ENCODE measurements around the gene PPFIA4. TPM values are rescaled to one million over a fixed set of nuclear protein-coding genes. Genes with fewer than 3 reads are reported as not detected.

PPFIA4 gene
- total RNA-seq, 1 donor from 2014 or later: 1.2 TPM

DNA sequence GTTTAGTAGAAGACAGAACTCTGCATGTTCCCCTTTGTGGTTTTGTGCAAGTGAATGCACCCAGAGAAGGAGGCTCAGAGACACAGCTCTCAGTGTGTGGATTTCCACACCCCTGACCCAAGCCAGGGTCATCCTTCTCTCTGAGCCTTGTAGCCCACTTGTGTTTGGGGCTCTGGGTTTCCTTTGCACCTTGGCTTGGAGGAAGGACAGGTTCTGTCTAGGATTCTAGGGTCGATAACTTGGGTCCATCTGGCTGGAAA, 32.3 kb downstream of the PPFIA4 start:
- TF ChIP-seq, protein P1, sequence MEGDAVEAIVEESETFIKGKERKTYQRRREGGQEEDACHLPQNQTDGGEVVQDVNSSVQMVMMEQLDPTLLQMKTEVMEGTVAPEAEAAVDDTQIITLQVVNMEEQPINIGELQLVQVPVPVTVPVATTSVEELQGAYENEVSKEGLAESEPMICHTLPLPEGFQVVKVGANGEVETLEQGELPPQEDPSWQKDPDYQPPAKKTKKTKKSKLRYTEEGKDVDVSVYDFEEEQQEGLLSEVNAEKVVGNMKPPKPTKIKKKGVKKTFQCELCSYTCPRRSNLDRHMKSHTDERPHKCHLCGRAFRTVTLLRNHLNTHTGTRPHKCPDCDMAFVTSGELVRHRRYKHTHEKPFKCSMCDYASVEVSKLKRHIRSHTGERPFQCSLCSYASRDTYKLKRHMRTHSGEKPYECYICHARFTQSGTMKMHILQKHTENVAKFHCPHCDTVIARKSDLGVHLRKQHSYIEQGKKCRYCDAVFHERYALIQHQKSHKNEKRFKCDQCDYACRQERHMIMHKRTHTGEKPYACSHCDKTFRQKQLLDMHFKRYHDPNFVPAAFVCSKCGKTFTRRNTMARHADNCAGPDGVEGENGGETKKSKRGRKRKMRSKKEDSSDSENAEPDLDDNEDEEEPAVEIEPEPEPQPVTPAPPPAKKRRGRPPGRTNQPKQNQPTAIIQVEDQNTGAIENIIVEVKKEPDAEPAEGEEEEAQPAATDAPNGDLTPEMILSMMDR (IDR thresholded peaks at IDR 0.05; ENCODE audit: unreplicated experiment): no peak
- DNase-seq (ENCODE audit: low spot score, unreplicated experiment): no peak
- Mint-ChIP-seq H3K4me3 (ENCODE audit: low read depth) (no peak overlapping the region), H3K27me3 (peaks cover 40% of the 10 kb centered on the region), H3K9me3 (ENCODE audit: low read depth) (no peaks in the 10 kb centered on the region), H3K4me1 (ENCODE audit: low read depth) (peaks cover 1% of the 10 kb centered on the region), H3K36me3 (ENCODE audit: insufficient read depth) (no peaks in the 10 kb centered on the region), H3K27ac (no peak overlapping the region)

DNA sequence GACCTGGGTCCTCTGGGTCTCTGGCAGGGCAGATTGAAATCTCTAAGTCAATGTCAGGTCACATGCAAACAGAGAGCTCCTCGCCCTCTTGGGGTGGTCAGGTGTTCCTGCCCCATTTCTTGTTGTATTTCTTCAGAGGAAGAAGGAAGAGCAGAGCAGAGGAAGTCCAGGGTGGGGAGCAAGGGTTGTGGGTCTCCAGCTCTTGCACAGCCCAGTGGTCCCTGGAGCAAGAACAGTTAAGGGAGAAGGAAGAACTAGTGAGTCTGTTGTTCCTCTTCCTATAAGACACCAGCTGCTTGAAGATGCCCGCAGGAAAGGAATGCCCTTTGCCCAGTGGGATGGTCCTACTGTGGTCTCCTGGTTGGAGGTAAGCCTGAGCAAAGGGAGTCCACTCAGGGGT, 33.2 kb downstream of the PPFIA4 start:
- Mint-ChIP-seq H3K27ac (no peak overlapping the region), H3K27me3 (peaks cover 43% of the 10 kb centered on the region), H3K9me3 (ENCODE audit: low read depth) (no peaks in the 10 kb centered on the region), H3K4me1 (ENCODE audit: low read depth) (peaks cover 1% of the 10 kb centered on the region), H3K36me3 (ENCODE audit: insufficient read depth) (no peaks in the 10 kb centered on the region), H3K4me3 (ENCODE audit: low read depth) (no peak overlapping the region)
- TF ChIP-seq, protein P1 (IDR thresholded peaks at IDR 0.05; ENCODE audit: unreplicated experiment): no peak
- DNase-seq (ENCODE audit: low spot score, unreplicated experiment): no peak

GRCh38 chr1:203060115-203060514, 33.8 kb downstream of the PPFIA4 start:
- Mint-ChIP-seq H3K9me3 (ENCODE audit: low read depth) (no peaks in the 10 kb centered on the region), H3K4me3 (ENCODE audit: low read depth) (no peak overlapping the region)

GRCh38 chr1:203063287-203063686, 37.0 kb downstream of the PPFIA4 start:
- Mint-ChIP-seq H3K27ac (no peak overlapping the region), H3K9me3 (ENCODE audit: low read depth) (no peaks in the 10 kb centered on the region)

More at GRCh38 chr1:203060115-203060514, 33.8 kb downstream of the PPFIA4 start:
- no peak overlapping the region for H3K27ac Mint-ChIP-seq
- H3K36me3 Mint-ChIP-seq (ENCODE audit: insufficient read depth): no peaks in the 10 kb centered on the region
- H3K4me1 Mint-ChIP-seq (ENCODE audit: low read depth): peaks cover 1% of the 10 kb centered on the region
- TF ChIP-seq, protein P1 (IDR thresholded peaks at IDR 0.05; ENCODE audit: unreplicated experiment): no peak
- no peak for DNase-seq (ENCODE audit: low spot score, unreplicated experiment)
- H3K27me3 Mint-ChIP-seq: peaks cover 40% of the 10 kb centered on the region

DNA sequence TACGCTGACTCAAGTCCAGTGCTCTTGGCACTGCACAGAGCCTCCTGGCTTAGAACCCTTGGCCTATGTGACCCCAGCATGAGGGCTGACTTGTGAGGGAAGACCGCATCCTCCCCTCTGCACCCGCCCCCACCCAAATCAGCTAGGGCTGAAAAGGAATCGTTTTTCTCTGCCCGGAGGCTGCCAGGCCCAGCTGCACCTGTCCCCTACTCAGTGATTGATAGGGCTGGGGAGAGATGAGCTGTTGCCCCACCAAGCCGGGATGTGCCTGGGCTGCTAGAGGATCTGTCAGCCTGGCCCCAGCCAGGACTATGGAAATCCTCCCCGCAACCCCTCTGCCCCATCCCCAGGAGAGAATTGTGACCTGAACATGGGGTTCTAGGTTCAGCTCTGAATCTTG, 38.9 kb downstream of the PPFIA4 start:
- Mint-ChIP-seq H3K27me3 (peaks cover 34% of the 10 kb centered on the region), H3K4me3 (ENCODE audit: low read depth) (no peak overlapping the region), H3K4me1 (ENCODE audit: low read depth) (peaks cover 1% of the 10 kb centered on the region), H3K9me3 (ENCODE audit: low read depth) (no peaks in the 10 kb centered on the region), H3K27ac (no peak overlapping the region), H3K36me3 (ENCODE audit: insufficient read depth) (no peaks in the 10 kb centered on the region)
- TF ChIP-seq, protein P1 (IDR thresholded peaks at IDR 0.05; ENCODE audit: unreplicated experiment): no peak
- no peak for DNase-seq (ENCODE audit: low spot score, unreplicated experiment)

More at GRCh38 chr1:203063287-203063686, 37.0 kb downstream of the PPFIA4 start:
- peaks cover 1% of the 10 kb centered on the region for H3K4me1 Mint-ChIP-seq (ENCODE audit: low read depth)
- no peaks in the 10 kb centered on the region for H3K36me3 Mint-ChIP-seq (ENCODE audit: insufficient read depth)
- no peak overlapping the region for H3K4me3 Mint-ChIP-seq (ENCODE audit: low read depth)
- TF ChIP-seq, protein P1 (IDR thresholded peaks at IDR 0.05; ENCODE audit: unreplicated experiment): no peak
- peaks cover 34% of the 10 kb centered on the region for H3K27me3 Mint-ChIP-seq
- no peak for DNase-seq (ENCODE audit: low spot score, unreplicated experiment)
